Hepatocyte (in vitro differentiated cells): Measurements from ENCODE around the gene CD46. TPM values are rescaled to one million over a fixed set of nuclear protein-coding genes. Genes with fewer than 3 reads are reported as not detected.
"Not testable (repeated sequence)": the region's sequence is repeated elsewhere in the genome, so short reads cannot be mapped to it uniquely, and the experiment has no call there.

Experiments
- DNase-seq: peaks from one replicate; pipeline ENCODE4 v3.0.0-alpha.2; 2016; ENCODE audit warnings: low spot score
- H2AFZ ChIP-seq: fragments of 200-600 bp; sonication (generic); 2 replicates; pipeline ENCODE4 v1.6.0; 2016; ENCODE audit warnings: antibody characterized with exemption, mild to moderate bottlenecking
- H3K27ac ChIP-seq: fragments of 200-600 bp; sonication (generic); 2 replicates; pipeline ENCODE4 v1.5.1; 2016; ENCODE audit warnings: mild to moderate bottlenecking
- H3K27me3 ChIP-seq: fragments of 200-600 bp; sonication (generic); 2 replicates; pipeline ENCODE4 v1.6.1; 2016
- H3K36me3 ChIP-seq: fragments of 200-600 bp; sonication (generic); replicated peaks from 2 replicates; pipeline ENCODE4 v1.5.1; 2016; ENCODE audit warnings: low read depth; ENCODE audit not compliant: insufficient read depth
- H3K4me1 ChIP-seq: fragments of 200-600 bp; sonication (generic); 2 replicates; pipeline ENCODE4 v1.5.1; 2016; ENCODE audit warnings: mild to moderate bottlenecking, moderate library complexity; ENCODE audit not compliant: insufficient read depth
- H3K4me2 ChIP-seq: fragments of 200-600 bp; sonication (generic); 2 replicates; pipeline ENCODE4 v1.6.0; 2016
- H3K4me3 ChIP-seq: fragments of 200-600 bp; sonication (generic); 2 replicates; pipeline ENCODE4 v1.5.1; 2016; ENCODE audit warnings: mild to moderate bottlenecking
- H3K79me2 ChIP-seq: fragments of 200-600 bp; sonication (generic); 2 replicates; pipeline ENCODE4 v1.6.0; 2017; ENCODE audit warnings: mild to moderate bottlenecking
- H3K9me2 ChIP-seq: fragments of 200-600 bp; sonication (generic); replicated peaks from 2 replicates; pipeline ENCODE4 v1.6.0; 2017; ENCODE audit warnings: mild to moderate bottlenecking; ENCODE audit not compliant: insufficient read depth
- H3K9me3 ChIP-seq: fragments of 200-600 bp; sonication (generic); 2 replicates; pipeline ENCODE4 v1.5.1; 2016; ENCODE audit warnings: low read depth, mild to moderate bottlenecking
- H4K20me1 ChIP-seq: fragments of 200-600 bp; sonication (generic); 2 replicates; pipeline ENCODE4 v1.6.0; 2016; ENCODE audit warnings: mild to moderate bottlenecking; ENCODE audit not compliant: insufficient read depth, poor library complexity, severe bottlenecking
- CTCF ChIP-seq: fragments of 200-600 bp; sonication (generic); IDR thresholded peaks from 2 replicates; pipeline ENCODE4 v1.5.1; 2016; ENCODE audit warnings: antibody characterized with exemption, mild to moderate bottlenecking; ENCODE audit not compliant: poor library complexity
- EZH2 ChIP-seq: fragments of 200-600 bp; sonication (generic); IDR thresholded peaks from 2 replicates; pipeline ENCODE4 v1.6.1; 2016; ENCODE audit warnings: antibody characterized with exemption, mild to moderate bottlenecking, borderline replicate concordance
- EZH2phosphoT487 ChIP-seq: fragments of 200-600 bp; sonication (generic); IDR thresholded peaks from one replicate; pipeline ENCODE4 v1.6.1; 2018; ENCODE audit warnings: antibody characterized with exemption, mild to moderate bottlenecking, low read depth, moderate library complexity; ENCODE audit not compliant: unreplicated experiment, severe bottlenecking
- WGBS: methylation state at CpG from one replicate; pipeline ENCODE4 v1.1.6; 2016; ENCODE audit warnings: low lambda C conversion rate; ENCODE audit errors: missing lambda C conversion rate; 5-methylcytosine and 5-hydroxymethylcytosine counted together
- polyA plus RNA-seq: library from polyadenylated mRNA; unstranded; fragments of >200 nt; fragmentation: Nextera tagmentation; extraction: Ambion mirVana; gene quantifications from 2 replicates; pipeline ENCODE4 v1.2.1, GENCODE V29; 2016
- total RNA-seq: library from RNA; depleted of rRNA; stranded (reverse); fragments of >200 nt; gene quantifications from 2 replicates; pipeline ENCODE4 v1.2.3, GENCODE V29; 2014

The CD46 gene
- total and polyA plus RNA-seq, 2 experiments from 2014 or later, result 176 to 228 TPM

GRCh38 chr1:207763972-207764371 lies 12.1 kb downstream of the CD46 start:
- Histone ChIP-seq H3K4me3 (no peak overlapping the region), H3K4me2 (no peak overlapping the region), H3K9me3 (no peaks in the 10 kb centered on the region), H3K36me3 (no peaks in the 10 kb centered on the region), H2AFZ (no peak overlapping the region), H3K9me2 (no peaks in the 10 kb centered on the region), H3K4me1 (no peaks in the 10 kb centered on the region), H3K27ac (no peak overlapping the region), H4K20me1 (no peaks in the 10 kb centered on the region), H3K27me3 (no peaks in the 10 kb centered on the region), H3K79me2 (peaks cover 48% of the 10 kb centered on the region)
- DNase-seq, result no peak
- WGBS, result 93% methylated on average over 9 of the region's 9 CpGs
- TF ChIP-seq EZH2, result no peak
- no peak for TF ChIP-seq CTCF
- TF ChIP-seq EZH2phosphoT487, result no peak

GRCh38 chr1:207766569-207766968 lies 14.7 kb downstream of the CD46 start:
- no peak for DNase-seq
- Histone ChIP-seq H2AFZ (no peak overlapping the region), H3K4me3 (no peak overlapping the region), H3K4me2 (no peak overlapping the region), H4K20me1 (no peaks in the 10 kb centered on the region), H3K4me1 (no peaks in the 10 kb centered on the region), H3K36me3 (no peaks in the 10 kb centered on the region), H3K27ac (no peak overlapping the region), H3K27me3 (no peaks in the 10 kb centered on the region), H3K79me2 (peaks cover 51% of the 10 kb centered on the region), H3K9me2 (no peaks in the 10 kb centered on the region), H3K9me3 (no peaks in the 10 kb centered on the region)
- TF ChIP-seq CTCF (no peak), EZH2phosphoT487 (no peak), EZH2 (no peak)
- 100% methylated on average over 1 of the region's 1 CpG for WGBS

GRCh38 chr1:207770514-207770913 lies 18.7 kb downstream of the CD46 start:
- H3K9me2 ChIP-seq, H3K36me3 ChIP-seq, DNase-seq, H4K20me1 ChIP-seq, H3K27me3 ChIP-seq, H2AFZ ChIP-seq, H3K27ac ChIP-seq, H3K9me3 ChIP-seq, H3K4me2 ChIP-seq, H3K4me1 ChIP-seq, H3K4me3 ChIP-seq: not testable (repeated sequence)
- 100% methylated on average over 4 of the region's 4 CpGs for WGBS
- peaks cover 76% of the 10 kb centered on the region for H3K79me2 ChIP-seq

GRCh38 chr1:207776045-207776444 lies 24.2 kb downstream of the CD46 start:
- H3K4me1 ChIP-seq, DNase-seq, H3K36me3 ChIP-seq, H3K27me3 ChIP-seq, H4K20me1 ChIP-seq, H2AFZ ChIP-seq, H3K4me3 ChIP-seq, H3K9me2 ChIP-seq, H3K4me2 ChIP-seq, H3K9me3 ChIP-seq: not testable (repeated sequence)
- peaks cover 77% of the 10 kb centered on the region for H3K79me2 ChIP-seq
- H3K27ac ChIP-seq, result peak overlapping the region; percentile 6
- WGBS, result 79% methylated on average over 9 of the region's 9 CpGs

GRCh38 chr1:207777412-207777811 lies 25.6 kb downstream of the CD46 start:
- not testable (repeated sequence) for DNase-seq, H3K27ac ChIP-seq, H3K4me2 ChIP-seq, H3K27me3 ChIP-seq, H3K9me2 ChIP-seq, H2AFZ ChIP-seq, H3K4me1 ChIP-seq, H3K36me3 ChIP-seq, H3K4me3 ChIP-seq, H3K9me3 ChIP-seq
- peaks cover 82% of the 10 kb centered on the region for H3K79me2 ChIP-seq
- peaks cover 11% of the 10 kb centered on the region for H4K20me1 ChIP-seq
- 97% methylated on average over 7 of the region's 7 CpGs for WGBS
